C4-2B (cell line): ENCODE results near the gene GTF3C5.

Source experiments
- ZFX ChIP-seq: fragments of 450-650 bp; IDR thresholded peaks from 2 replicates; pipeline ENCODE4 v1.6.1; 2017
- TF ChIP-seq, protein P1 (sequence below): fragments of 450-650 bp; conservative IDR thresholded peaks from 2 replicates; pipeline ENCODE4 v1.5.1; 2017; ENCODE audit warnings: mild to moderate bottlenecking

DNA sequence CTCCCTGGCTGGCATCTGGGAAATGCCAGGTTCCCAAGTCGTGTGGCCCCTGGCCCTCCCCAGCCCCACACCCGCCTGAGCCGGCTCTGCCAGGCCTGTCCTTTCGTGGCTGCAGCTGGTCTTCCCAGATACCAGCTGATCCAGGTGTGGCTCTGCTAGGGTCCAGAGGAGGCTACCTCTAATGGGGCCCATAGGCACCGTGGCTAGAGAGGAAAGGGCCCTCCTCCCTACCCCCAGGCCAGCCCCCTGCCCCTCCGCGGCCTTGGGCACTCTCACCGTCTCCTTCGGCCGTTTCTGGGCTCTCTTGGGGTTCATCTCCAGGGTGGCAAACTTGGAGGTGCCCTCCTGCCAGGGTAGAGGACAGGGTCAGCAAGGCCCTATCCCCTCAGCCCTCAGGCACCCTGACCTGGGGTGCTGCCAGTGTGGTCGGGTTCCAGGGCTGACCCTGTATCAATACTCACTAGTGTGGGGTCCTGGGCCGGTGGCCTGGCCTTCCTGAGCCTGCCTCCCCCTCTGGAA is 73.2 kb downstream of the GTF3C5 start:
- TF ChIP-seq, protein P1, sequence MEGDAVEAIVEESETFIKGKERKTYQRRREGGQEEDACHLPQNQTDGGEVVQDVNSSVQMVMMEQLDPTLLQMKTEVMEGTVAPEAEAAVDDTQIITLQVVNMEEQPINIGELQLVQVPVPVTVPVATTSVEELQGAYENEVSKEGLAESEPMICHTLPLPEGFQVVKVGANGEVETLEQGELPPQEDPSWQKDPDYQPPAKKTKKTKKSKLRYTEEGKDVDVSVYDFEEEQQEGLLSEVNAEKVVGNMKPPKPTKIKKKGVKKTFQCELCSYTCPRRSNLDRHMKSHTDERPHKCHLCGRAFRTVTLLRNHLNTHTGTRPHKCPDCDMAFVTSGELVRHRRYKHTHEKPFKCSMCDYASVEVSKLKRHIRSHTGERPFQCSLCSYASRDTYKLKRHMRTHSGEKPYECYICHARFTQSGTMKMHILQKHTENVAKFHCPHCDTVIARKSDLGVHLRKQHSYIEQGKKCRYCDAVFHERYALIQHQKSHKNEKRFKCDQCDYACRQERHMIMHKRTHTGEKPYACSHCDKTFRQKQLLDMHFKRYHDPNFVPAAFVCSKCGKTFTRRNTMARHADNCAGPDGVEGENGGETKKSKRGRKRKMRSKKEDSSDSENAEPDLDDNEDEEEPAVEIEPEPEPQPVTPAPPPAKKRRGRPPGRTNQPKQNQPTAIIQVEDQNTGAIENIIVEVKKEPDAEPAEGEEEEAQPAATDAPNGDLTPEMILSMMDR: no peak
- no peak for TF ChIP-seq ZFX
